ENCODE measurements around the gene ATP13A4.

ATP13A4 gene

DNA sequence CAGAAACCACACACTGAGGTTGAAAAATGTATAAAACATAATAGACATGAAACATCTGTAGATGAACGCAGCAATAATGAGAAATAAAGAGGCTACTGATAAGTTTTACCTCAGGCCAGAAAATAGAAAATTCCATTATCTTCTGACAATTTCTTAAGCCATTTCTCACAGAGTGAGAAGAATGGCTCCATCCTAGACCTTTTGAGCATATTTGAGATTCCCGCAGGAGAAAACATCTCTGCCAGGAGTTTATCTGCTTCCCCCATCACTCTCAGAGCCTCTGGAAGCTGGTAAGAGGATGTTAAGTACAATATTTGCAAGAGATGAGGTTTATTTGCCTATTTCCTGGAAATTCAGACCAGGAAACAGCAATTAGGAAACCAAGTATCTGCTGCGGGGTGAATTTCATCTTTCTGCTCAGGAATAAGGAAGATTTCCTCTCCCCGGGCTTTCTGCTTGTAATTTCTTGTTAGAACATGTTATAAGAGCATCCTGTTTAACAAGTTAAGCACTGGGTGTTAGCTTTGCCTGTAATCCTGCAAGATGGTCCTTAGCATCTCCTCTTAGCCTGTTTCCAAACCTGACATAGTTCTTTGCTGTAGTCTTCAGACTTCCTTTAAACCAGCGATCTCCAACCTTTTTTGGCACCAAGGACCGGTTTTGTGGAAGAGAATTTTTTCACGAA lies 54.8 kb downstream of the ATP13A4 start:
- no peak overlapping the region for H3K4me3 ChIP-seq
- peak overlapping the region in 3 of 21 experiments; percentile 12 to 27 (median 24) for H3K27ac ChIP-seq

DNA sequence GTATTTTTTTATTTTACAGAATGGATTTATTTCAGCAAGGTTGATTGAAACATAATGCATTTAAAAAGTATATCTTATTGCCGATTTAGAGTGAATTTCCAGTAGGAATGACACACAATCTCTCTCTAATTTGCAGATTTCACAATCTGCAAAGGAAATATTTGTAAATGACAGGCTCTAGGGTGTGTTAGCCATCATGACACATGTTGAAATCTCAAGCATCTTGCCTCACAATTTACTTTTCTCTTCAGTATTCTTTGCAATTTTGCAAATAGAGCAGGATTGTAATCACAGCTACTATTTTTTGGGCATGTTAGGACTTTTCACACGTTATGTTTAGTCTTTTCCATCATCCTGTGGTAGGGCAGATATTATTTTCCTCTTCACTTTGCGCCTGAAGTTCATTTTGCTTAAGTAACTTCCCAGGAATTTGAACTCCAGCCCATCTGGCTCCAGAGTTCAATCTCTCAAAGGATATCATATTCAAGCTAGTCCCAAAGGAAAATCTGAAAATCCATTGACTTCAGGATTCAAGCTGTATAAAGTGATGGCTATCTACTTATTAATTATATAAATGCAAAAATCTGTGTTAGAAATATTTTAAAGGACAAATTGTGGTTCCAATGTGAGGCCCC lies 55.4 kb downstream of the ATP13A4 start:
- H3K4me3 ChIP-seq, result no peak overlapping the region
- H3K27ac ChIP-seq, result peak overlapping the region in 1 of 21 experiments; percentile 27

DNA sequence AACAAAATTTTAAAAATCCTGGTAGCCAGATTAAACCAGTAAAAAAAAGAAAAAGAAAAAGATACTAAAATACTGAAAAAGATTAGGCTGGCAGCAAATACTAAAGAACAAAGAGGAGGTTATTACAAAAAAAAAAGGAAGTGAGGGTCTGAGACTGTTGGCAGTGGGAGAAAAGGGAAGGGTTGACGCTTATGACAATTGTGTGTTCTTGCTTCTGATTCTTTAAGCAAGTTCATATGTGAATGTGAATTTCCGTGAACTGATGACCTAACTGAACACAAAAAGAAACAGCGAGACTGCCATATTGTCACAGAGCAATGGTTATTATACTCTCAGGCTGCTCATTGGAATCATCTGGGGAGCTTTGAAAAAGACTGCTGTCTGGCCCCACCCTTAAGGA lies 56.5 kb downstream of the ATP13A4 start:
- no peak overlapping the region for H3K27ac ChIP-seq
- no peak overlapping the region for H3K4me3 ChIP-seq

DNA sequence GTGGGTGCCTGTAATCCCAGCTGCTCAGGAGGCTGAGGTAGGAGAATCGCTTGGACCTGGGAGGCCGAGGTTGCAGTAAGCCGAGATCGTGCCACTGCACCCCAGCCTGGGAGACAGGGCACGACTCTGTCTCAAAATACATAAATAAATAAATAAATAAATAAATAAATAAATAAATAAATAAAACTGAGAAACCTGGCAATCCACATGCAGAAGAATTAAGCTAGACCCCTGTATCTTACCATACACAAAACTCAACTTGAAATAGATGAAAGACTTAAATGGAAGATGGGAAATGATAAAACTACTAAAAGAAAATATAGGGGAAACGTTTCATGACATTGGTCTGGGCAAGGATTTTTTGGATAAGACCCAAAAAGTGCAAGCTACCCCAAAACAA lies 58.0 kb downstream of the ATP13A4 start:
- H3K4me3 ChIP-seq, result no peak overlapping the region
- H3K27ac ChIP-seq, result no peak overlapping the region

DNA sequence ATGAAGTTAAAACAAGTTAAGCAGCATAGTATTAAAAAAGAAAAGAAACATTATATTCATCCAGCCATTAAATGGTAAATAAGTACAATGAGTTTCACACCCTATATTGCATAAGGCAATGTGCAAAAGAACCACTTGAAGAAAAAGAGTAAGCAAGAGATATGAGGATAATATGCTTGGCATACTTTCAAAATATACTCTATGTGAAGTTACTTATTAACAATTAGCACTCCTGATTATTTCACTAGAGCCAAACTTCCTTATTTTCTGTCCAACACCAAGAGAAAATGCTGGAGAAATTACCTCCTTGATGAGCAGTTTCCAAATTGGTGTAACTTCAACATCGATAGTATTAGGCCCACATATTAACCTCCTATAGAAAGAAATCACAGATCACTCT lies 63.7 kb downstream of the ATP13A4 start:
- no peak overlapping the region for H3K27ac ChIP-seq
- no peak overlapping the region for H3K4me3 ChIP-seq

DNA sequence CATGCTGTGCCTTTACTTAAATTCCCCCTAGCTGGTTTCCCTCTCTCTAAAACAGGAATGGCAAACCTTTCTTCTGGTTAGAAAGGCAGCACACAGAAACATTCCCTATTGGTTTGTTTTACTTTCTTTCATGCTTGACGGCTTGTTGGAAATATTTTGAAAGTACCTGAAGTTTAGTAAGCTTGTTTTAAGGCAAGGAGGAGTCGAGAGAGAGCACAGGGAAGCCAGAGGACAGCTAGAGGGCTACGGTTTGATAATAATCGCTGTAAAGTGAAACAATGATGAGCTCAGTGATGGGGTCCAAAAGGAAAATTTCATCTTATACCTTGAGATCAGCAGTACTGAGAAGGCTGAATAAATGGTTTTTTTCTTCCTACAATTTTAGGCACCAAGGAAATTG lies 64.1 kb downstream of the ATP13A4 start:
- no peak overlapping the region for H3K4me3 ChIP-seq
- H3K27ac ChIP-seq, result no peak overlapping the region

DNA sequence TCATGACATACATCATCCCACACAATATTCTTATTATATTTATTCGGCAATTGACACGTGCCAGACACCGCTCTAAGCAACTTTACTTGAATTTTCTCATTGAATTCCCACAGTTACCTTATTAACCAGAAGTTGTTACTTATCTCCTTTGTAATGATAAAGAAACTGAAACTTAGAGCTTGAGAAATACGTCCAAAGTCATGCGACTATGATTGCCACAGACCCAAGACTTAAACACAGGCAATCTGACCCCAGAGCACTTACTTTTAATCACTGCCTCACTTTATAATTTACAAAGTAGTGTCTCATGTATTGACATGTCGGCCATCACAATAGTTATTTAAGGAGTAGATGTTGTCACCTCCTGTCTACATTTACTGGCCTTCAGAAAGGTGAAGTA lies 64.7 kb downstream of the ATP13A4 start:
- H3K27ac ChIP-seq, result no peak overlapping the region
- H3K4me3 ChIP-seq, result no peak overlapping the region

DNA sequence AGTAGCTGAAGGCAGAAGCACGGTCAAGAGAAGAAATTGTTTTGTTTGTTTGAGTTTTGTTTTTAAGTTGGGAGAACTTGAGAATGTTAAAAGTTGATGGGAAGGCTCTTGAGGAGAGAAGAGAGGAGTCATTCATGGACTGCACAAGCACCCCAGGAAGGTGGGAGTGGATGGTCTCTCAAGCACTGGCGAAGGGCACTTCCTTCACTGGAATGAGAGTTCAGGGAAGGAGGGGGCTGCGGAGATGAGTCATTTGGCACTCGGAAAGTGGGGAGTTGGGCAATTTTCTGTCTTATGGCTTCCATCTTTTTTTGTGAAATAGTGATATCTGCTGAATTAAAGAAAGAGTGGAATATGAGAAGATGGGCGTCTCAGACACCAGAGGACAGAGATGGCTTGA lies 66.0 kb downstream of the ATP13A4 start:
- Histone ChIP-seq H3K4me3 (no peak overlapping the region), H3K27ac (no peak overlapping the region)

DNA sequence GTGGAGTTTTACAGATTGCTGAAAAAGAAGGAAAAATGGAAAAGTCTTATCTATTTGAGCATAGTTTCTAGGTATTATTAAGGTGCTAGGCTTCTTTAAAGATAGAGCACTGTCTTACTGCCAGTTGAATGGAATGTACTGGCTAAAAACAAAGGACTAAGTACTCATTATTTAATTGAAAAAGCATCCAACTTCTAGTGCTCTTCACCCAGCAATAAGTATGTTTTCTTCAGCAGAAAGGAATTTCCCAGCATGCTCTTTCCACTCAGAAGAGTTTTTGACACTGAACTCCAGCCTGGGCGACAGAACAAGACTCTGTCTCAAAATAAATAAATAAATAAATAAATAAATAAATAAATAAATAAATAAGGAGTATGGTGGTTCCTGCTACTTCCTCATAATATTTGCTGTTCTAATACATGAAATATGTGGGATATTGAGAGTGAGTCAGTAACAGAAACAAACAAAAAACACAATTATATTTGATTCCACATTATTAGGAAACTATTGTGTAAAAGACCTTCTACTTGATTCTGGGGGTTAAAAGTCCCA lies 70.6 kb downstream of the ATP13A4 start:
- H3K27ac ChIP-seq, result no peak overlapping the region
- H3K4me3 ChIP-seq, result no peak overlapping the region

DNA sequence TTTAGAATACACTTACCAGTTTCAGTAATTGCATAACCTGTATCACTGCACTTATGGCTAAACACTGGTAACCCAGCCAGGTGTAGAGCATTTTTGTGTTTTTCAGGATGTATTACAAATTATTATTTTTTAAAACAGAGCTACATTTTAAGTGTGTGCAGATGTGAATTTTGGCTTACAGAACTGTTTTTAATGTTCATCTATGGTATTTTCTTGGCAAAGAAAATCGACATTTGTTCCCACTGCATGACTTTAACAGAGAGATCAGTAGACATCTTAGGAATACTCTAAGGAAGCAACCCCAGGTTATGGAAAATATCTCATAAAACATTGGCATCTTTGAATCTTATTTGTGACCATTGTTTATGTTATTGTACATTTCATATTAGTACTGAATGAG lies 73.3 kb downstream of the ATP13A4 start:
- Histone ChIP-seq H3K27ac (no peak overlapping the region), H3K4me3 (no peak overlapping the region)

DNA sequence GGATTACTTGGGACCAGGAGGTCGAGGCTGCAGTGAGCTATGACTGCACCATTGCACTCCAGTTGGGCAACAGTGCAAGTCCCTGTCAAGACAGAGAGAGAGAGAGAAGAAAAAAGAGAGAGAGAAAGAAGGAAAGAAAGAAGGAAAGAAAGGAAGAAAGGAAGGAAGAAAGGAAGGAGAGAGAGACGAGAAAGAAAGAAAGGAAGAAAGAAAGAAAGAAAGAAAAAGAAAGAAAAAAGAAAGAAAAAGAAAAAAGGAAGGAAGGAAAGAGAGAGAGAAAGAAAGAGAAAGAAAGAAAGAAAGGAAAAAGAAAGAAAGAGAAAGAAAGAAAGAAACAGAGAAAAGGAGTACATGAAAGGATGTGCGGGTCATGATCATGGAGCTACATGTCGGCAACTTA lies 80.2 kb downstream of the ATP13A4 start:
- Histone ChIP-seq H3K4me3 (no peak overlapping the region), H3K27ac (no peak overlapping the region)

DNA sequence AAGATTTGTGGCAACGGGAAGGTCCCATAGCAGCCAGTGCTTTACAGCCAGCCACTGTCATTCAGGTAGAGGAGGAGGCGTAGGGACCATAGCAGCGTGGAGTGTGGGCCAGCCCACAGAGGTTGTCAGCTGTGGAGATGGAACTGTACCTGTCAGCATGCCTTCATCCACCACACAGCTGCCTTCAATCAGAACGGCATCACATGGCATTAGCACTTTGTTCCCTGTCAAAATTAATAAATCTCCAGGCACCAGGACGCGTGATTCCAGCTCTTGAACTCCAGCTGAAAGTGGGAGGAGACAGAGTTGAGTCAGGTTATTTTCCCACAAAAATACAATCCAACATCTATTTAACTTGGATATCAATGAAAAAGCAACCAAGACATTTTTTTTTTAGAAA lies 84.0 kb downstream of the ATP13A4 start:
- no peak overlapping the region for H3K27ac ChIP-seq

DNA sequence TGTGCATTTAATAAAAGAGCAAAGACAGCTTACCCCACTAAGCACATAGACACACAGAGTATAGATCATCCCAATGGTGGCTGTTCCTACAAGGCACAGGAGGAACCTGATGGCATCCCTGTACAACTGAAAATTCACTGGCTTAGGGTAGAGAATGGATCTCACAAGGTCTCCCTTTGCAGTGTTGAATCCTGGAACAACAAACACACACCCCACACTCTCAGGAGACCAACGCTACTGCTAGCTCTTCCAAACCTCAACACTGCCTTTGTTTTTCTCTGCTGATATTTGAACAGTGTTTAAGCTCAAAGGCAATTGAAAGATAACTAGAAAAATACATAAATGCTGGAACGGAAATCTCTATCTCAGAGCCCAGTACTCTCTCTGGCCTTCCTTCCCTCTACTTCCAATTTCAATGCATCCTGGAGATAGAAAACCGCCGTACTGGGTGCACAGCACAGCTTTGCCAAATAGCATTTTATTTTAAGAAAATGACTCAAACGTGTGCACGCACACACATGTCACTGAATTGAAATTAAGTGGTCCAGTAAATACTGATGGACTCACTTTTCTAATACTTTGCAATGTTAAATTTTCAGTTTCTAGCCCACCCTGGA lies 88.6 kb downstream of the ATP13A4 start:
- H3K27ac ChIP-seq, result no peak overlapping the region

More for the DNA sequence above, 84.0 kb downstream of the ATP13A4 start:
- H3K4me3 ChIP-seq, result no peak overlapping the region

DNA sequence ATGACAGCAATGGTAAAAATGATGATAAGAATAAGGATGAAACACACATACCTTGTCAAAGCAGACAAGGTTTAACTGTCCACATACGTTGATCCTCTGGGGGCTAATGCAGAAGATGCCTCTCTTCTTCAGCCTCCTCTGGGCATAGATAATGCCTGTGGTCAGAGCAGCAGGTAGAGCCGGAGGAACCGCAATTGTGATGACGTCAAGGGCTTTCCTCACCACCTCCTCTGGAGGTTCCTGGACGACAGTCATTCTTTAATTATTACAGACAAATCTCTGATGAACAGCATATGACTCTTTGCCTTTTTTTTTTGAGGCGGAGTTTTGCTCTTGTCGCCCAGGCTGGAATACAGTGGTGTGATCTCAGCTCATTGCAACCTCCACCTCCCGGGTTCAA lies 89.8 kb downstream of the ATP13A4 start:
- Histone ChIP-seq H3K27ac (no peak overlapping the region), H3K4me3 (no peak overlapping the region)

More for the DNA sequence above, 88.6 kb downstream of the ATP13A4 start:
- no peak overlapping the region for H3K4me3 ChIP-seq

DNA sequence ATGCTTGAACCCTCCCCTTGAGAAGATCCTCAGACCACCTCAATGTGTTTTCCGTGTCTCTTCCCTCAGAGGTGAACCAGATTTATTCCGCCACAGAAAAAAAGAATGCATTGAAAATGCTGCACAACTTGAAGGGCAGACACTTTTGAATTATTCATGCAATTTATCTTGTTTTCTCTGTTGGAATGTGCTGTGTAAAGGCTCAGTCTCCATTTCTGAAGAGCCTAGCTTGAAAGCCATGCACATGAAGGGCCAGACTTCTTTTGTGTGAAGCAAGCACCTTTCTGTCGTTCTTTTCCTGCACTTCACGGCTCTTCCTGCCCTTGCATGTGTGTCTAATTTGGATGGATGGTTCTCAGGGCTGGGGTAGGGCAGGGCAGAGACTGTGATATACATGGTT lies 97.2 kb downstream of the ATP13A4 start:
- no peak overlapping the region for H3K4me3 ChIP-seq
- no peak overlapping the region for H3K27ac ChIP-seq

DNA sequence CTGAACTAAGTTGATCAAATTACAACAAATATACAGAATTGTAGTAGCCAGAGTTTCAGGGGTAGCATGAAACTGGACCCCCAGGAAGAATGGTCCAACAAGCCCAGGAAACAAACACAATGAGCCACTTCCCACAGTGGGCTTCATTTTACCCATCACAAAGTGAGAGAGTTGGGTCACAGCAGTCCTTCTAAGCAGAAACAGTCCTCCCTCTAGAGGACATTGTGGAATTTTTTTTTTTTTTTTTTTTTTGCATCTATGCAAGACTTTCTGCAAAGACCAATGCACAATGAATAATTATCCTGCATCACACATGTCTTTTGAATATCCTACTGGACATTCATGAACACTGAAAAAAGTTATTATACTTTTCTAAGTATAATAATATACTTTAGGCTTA lies 102.4 kb downstream of the ATP13A4 start:
- Histone ChIP-seq H3K4me3 (no peak overlapping the region), H3K27ac (no peak overlapping the region)

DNA sequence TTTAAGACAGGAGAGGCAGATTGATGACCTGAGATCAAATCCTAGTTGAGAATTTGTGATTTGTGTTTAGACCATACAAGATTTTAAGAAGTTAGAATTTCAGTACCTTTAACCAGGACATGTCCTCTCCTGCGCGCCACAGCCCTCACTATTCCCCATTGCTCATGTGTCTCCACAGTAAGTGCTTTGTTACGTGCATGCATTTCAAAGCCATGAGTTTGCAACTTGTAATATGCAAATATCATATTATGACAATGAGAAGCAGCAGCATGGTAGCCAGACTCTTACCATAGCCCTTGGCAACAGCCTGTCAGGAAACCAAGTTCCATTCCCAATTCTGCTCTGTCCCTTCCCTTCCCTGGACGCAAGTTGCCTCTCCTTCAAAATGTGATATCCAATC lies 102.8 kb downstream of the ATP13A4 start:
- H3K27ac ChIP-seq, result no peak overlapping the region
- no peak overlapping the region for H3K4me3 ChIP-seq

DNA sequence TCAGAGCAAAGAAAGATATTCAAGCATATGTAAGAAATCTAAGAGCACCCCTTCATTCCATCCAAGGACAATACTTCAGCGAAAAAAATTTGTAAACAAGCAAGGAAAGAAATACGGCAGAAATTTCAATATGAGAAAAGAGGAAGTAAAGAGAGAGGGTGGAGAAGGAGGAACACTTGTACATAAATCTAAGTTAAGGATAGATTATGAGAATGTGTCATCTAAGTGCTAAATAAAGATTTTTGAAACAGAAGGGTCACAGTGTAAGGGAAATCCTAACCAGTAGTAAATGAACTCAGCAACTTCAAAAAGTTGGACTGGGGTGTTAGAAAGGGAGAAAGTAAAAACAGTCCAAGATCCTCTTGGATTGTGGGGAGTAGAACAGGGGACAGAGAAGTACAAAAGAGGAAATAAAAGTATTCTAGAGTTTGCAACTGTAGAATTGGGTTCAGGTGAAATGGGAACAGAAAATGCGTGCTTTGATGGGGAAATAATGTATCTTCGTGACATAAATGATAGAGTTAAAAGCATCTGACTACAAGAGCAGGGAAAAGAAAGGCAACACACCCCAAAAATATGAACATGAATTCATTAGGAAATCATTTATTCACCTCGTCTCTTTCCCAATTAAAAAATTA lies 107.6 kb downstream of the ATP13A4 start:
- no peak overlapping the region for H3K4me3 ChIP-seq
- no peak overlapping the region for H3K27ac ChIP-seq

DNA sequence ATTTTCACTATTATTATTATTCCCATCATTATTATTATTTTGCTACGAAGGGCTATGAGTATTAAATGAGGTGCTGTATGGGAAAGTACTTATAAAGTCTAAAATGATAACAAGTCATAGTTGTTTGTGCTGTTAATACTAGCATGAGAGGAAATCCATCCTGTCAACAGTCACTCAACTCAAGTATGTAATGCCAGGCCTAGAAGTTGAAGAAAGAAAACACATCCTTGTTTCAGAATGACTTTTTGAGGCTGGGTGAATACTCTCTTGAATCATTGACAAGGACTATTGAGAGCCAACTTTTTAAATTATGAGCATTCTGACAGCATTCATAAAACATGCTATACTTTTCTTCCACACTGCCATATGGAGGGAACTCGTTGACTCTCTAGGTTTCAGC lies 115.3 kb downstream of the ATP13A4 start:
- Histone ChIP-seq H3K27ac (no peak overlapping the region), H3K4me3 (no peak overlapping the region)

DNA sequence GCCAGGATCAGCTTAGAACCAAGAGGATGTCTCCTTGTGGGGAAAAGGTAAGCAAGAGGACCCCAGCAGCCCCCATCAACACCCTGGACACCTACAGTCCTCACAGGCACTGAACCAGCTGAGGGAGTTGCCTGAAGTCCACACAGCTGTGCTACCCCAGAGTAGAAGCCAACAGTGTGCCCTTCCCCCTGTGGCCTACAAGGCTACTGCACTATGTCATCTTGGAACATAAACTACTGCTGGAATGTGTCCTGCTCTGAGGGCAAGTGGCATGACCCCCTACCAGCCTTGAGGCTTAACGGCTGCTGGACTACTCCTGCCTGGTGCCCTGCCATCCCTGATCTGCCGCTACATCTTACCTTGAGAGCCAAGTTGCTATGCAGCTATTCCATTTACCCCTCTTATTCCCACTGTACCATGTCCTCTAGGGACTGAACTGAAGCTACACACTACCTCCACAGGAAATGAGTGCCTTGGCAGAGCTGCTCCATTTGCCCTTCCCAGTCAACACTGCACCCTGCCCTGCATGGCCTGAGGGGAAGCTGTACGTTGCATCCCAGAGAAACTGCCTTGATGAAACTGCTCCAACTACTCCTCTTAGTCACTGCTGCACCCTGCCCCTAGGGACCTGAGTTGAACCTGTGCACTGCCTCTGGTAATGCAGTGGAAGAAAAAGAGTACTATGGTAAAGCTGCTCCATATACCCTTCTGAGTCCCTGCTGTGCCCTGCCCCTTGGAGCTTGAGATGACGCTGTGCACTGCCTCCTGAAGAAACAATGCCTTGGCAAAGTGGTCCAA lies 135.9 kb downstream of the ATP13A4 start:
- Histone ChIP-seq H3K27ac (no peak overlapping the region), H3K4me3 (no peak overlapping the region)
